Colon (tissue), 2 donors: Measurements from ENCODE around the gene RTCB.

Experiments used
- FAIRE-seq: peaks from 2 replicates; lab custom pipeline; 2012; peaks lifted over from hg19 to GRCh38; lab: Jason Lieb, UNC
- donor health status: control.
- donor health status: control.

The RTCB gene

DNA sequence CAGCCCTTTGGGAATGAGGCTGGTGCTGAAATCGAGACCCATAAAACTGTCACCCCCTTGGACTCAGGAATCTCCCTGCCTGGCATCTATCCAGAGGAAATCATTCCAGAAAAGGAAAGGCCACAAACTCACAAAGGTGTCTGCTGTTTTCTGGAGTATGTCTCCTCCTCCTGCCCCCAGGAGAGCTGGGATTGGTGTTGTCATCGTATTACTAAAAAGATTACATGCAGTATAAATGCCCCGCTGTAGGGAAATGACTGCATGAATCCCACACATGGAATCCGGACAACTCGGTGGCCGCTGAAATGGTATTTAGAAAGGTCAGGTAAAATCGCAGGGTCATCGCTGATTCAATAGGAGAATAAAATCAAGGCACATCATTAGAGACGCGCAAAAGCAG, 73.3 kb downstream of the RTCB start:
- FAIRE-seq = no peak
